ENCODE results near the gene CYFIP1.

GRCh38 chr15:22967084-22967770 lies 12.9 kb downstream of the CYFIP1 start:
- no peak for TF ChIP-seq CTCF (IDR thresholded peaks at IDR 0.05)
- TF ChIP-seq POLR2A (IDR thresholded peaks at IDR 0.05; ENCODE audit: low read depth), result no peak
